H4 (cell line): ENCODE data around the gene MX2. TPM values are rescaled to one million over a fixed set of nuclear protein-coding genes. Genes with fewer than 3 reads are reported as not detected.
"Not testable (repeated sequence)": the region's sequence is repeated elsewhere in the genome, so short reads cannot be mapped to it uniquely, and the experiment has no call there.

Experiments used
- DNase-seq: peaks from one replicate; pipeline ENCODE4 v3.0.0-alpha.2; 2015; ENCODE audit warnings: low spot score
- total RNA-seq: library from RNA; depleted of rRNA; stranded (reverse); fragments of >200 nt; shearing (Covaris generic); gene quantifications from 2 replicates; pipeline ENCODE4 v1.2.3, GENCODE V29; 2014

Gene MX2
- total RNA-seq, 1 experiment from 2014 or later = 38.6 TPM

- DNase-seq = not testable (repeated sequence)
Measured at GRCh38 chr21:41417505-41417904, 55.7 kb downstream of the MX2 start.

GRCh38 chr21:41418393-41418792 is 56.6 kb downstream of the MX2 start:
- no peak for DNase-seq

GRCh38 chr21:41418956-41419680 is 57.3 kb downstream of the MX2 start:
- DNase-seq = no peak

- peak; percentile 91 for DNase-seq
Measured at GRCh38 chr21:41419921-41420862, 58.4 kb downstream of the MX2 start.

GRCh38 chr21:41420998-41421397 is 59.2 kb downstream of the MX2 start:
- DNase-seq = not testable (repeated sequence)

- no peak for DNase-seq
Measured at GRCh38 chr21:41422546-41423304, 60.9 kb downstream of the MX2 start.

GRCh38 chr21:41423305-41423636 is 61.4 kb downstream of the MX2 start:
- DNase-seq = not testable (repeated sequence)

- DNase-seq = no peak
Measured at GRCh38 chr21:41425588-41425953, 63.7 kb downstream of the MX2 start.

- peak; percentile 35 for DNase-seq
Measured at GRCh38 chr21:41425954-41426675, 64.3 kb downstream of the MX2 start, which contains the start of gene MX1. MX1 (plus strand) TSS chr21:41426239; CDS start chr21:41432071, 5,832 bp downstream.

GRCh38 chr21:41426676-41427404 is 65.0 kb downstream of the MX2 start:
- DNase-seq = no peak

GRCh38 chr21:41427556-41427955 is 65.7 kb downstream of the MX2 start:
- DNase-seq = no peak

GRCh38 chr21:41428311-41428710 is 66.5 kb downstream of the MX2 start:
- no peak for DNase-seq

GRCh38 chr21:41428847-41429246 is 67.0 kb downstream of the MX2 start:
- no peak for DNase-seq

GRCh38 chr21:41429305-41429704 is 67.5 kb downstream of the MX2 start:
- no peak for DNase-seq

- DNase-seq = no peak
Measured at GRCh38 chr21:41429925-41430491, 68.2 kb downstream of the MX2 start.

GRCh38 chr21:41431788-41432548 is 70.1 kb downstream of the MX2 start:
- no peak for DNase-seq

GRCh38 chr21:41432562-41433460 is 71.0 kb downstream of the MX2 start:
- DNase-seq = no peak

- no peak for DNase-seq
Measured at GRCh38 chr21:41433566-41433965, 71.7 kb downstream of the MX2 start.

- DNase-seq = no peak
Measured at GRCh38 chr21:41435706-41436105, 73.9 kb downstream of the MX2 start.
